NCI-H1092 treated with DMSO at 0.1 percent for 48 hours (cell line): ENCODE measurements around the gene ADARB2.
"Not testable (repeated sequence)": the region's sequence is repeated elsewhere in the genome, so short reads cannot be mapped to it uniquely, and the experiment has no call there.

ENCODE experiments used
- DNase-seq: peaks from one replicate; lab custom pipeline; 2025; lab: John Stamatoyannopoulos, UW

Gene ADARB2

GRCh38 chr10:1427521-1428186 lies 309.7 kb downstream of the ADARB2 start:
- DNase-seq: not testable (repeated sequence)

GRCh38 chr10:1426786-1427185 lies 310.5 kb downstream of the ADARB2 start:
- DNase-seq: no peak

GRCh38 chr10:1425879-1426278 lies 311.4 kb downstream of the ADARB2 start:
- no peak for DNase-seq

GRCh38 chr10:1424648-1425047 lies 312.7 kb downstream of the ADARB2 start:
- DNase-seq: no peak

GRCh38 chr10:1423676-1424253 lies 313.6 kb downstream of the ADARB2 start:
- DNase-seq: no peak

- no peak for DNase-seq
Observed at GRCh38 chr10:1422275-1422674, 315.1 kb downstream of the ADARB2 start.

GRCh38 chr10:1420661-1421362 lies 316.5 kb downstream of the ADARB2 start:
- peak; percentile 100 for DNase-seq

GRCh38 chr10:1419796-1420610 lies 317.3 kb downstream of the ADARB2 start:
- peak; percentile 46 for DNase-seq

- DNase-seq: no peak
Observed at GRCh38 chr10:1418031-1418550, 319.2 kb downstream of the ADARB2 start.

- no peak for DNase-seq
Observed at GRCh38 chr10:1417574-1417973, 319.8 kb downstream of the ADARB2 start.

GRCh38 chr10:1416456-1417037 lies 320.8 kb downstream of the ADARB2 start:
- DNase-seq: no peak

- no peak for DNase-seq
Observed at GRCh38 chr10:1414893-1415292, 322.4 kb downstream of the ADARB2 start.

- DNase-seq: not testable (repeated sequence)
Observed at GRCh38 chr10:1414346-1414745, 323.0 kb downstream of the ADARB2 start.

GRCh38 chr10:1413823-1414222 lies 323.5 kb downstream of the ADARB2 start:
- DNase-seq: no peak

GRCh38 chr10:1413256-1413655 lies 324.1 kb downstream of the ADARB2 start:
- no peak for DNase-seq

- DNase-seq: no peak
Observed at GRCh38 chr10:1412531-1413189, 324.7 kb downstream of the ADARB2 start.

GRCh38 chr10:1411956-1412355 lies 325.4 kb downstream of the ADARB2 start:
- DNase-seq: no peak

- DNase-seq: no peak
Observed at GRCh38 chr10:1411451-1411850, 325.9 kb downstream of the ADARB2 start.

- no peak for DNase-seq
Observed at GRCh38 chr10:1410469-1411395, 326.6 kb downstream of the ADARB2 start.

GRCh38 chr10:1410032-1410431 lies 327.3 kb downstream of the ADARB2 start:
- no peak for DNase-seq
